Left forelimb (tissue), 1 donor: Measurements from ENCODE around the gene SLCO2A1.

Experiments
- DNase-seq: peaks from one replicate; pipeline ENCODE4 v3.0.0-alpha.2; 2018; ENCODE audit warnings: low spot score

Gene SLCO2A1

DNA sequence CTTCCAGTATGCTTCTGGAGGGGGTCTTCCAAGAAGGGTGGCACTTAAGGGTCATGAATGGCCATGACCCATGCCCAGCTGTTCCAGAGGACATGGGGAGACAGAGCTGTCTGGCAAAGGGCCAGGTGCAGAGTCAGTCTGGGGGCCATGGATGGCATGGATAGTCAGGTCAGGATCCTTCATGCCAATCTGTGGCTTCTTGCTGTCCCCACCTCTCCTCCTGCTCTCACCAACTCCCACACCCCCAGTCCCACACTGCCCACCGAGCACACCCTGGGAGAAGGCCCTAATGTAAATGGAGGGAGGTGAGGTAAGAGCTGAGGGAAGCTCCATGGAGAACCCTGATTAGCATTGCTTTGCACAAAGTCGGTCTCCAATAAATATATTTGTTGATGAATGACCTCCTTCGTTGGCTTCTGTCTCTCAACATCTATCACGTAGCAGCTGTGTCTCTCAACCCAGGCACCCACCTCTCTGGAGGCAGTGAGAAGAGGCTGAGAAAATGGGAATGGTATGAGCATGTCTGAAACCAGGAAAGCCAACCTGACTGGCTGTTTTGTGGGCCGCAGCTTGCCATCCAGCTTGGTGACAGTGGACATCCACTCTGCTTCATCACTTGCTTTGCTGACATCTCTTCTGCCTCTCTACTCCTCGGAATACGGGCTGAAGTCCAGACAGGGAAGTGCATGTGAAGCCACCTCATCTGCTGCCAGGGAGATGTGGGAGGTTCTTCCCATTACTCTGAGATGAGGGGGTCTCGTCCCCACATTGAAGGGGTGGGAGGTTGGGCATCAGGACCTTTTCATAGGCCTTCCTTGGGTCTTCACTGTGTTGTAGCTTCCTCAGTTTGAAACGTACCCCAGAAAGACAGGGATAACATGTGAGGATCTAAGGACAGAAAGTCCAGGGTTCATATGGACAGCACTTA lies 96.4 kb downstream of the SLCO2A1 start:
- DNase-seq, result no peak

DNA sequence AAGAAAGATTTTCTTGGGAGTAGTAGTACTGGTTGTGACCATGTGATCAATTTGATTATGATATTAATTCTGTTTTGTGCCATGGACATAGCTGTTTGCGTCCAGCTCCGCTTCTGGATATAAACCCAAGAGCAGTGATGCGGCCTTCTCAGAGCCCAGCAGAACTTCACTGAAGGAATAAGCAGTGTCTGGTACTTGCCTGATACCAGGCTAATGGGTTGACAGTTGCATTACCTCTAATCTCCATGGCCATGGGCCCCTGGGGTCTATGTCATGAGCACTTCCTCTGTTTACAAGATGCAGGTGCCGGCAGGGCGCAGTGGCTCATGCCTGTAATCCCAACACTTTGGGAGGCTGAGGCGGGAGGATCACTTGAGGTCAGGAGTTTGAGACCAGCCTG lies 97.7 kb downstream of the SLCO2A1 start:
- no peak for DNase-seq

DNA sequence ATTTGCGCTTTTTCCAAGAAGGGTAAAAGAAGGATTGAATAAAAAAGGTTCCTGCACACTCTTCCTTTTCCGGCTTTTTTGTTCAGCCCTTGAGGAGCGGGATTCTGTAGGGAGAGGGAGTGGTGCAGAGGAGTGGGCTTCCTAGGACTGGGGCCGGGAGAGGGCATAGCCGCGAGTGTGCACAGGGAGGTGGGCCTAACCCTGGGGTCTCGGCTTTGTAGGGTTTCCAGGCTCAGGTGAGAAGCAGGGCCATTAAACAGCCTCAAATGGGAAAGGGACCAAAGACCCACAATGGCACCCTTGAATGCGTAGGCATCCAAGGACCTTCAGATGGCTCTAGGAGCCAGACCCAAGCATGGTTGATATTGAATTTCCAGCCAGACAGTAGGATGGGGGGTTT lies 98.6 kb downstream of the SLCO2A1 start:
- DNase-seq, result no peak

DNA sequence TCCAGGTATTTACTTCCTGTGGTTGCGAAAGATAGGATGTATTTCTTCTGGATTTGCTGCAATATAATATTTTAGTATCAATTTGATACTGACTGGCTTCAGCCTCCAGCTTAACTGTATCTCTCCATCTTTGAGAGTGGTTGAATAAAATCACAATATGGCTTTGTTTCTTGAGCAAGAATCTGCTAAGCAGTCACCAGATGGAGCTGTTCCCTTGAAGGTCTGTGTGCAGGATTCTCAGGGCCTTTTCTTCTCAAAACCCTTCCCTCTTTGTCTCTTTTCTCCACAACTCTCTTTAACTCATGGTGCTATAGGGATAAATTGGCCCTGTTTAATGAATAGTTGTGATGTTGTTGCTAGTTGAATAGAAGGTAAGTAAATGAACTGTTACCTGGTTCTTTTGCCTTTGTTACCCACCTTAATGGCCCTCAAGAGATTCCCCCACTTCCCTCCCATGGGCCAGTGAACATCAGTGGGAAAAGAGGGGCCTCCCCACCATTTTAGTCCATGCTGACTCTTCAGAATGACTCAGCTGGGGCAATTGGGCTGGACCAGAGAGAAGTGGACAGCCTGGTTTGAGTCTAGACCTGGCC lies 99.3 kb downstream of the SLCO2A1 start:
- no peak for DNase-seq

DNA sequence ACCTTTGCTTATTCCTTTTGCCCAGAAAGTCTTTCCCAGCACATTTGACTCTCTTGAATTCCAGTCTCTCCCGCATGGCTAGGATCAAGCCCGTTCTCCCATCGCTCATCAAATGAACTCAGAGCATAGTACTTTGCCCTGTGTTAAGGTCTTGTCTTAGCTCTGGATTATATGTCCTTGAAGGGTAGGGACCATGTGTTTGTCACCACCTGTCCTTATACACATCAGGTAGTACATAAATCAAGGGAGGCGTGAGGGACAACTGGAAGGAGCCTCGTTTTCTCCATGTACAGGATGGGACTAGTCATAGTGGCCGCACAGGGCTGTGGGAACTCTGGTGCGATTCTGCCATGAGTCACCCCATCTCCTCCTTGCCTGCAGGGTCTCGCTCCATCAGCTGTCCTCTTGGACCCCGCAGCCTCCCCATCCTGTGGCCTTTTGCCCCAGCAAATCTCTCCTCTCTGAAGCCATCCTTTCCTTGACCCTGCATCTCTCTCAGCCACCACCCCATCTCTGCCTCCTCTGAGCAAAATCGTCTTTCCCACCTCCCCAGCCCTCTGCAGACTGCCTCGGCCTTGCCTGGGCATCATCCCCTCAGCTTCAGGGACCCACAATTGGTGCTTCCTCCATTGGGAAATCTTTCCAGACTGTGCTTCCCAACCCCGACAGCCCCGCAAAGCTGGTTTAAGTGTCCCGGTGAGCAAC lies 100.7 kb downstream of the SLCO2A1 start:
- no peak for DNase-seq

DNA sequence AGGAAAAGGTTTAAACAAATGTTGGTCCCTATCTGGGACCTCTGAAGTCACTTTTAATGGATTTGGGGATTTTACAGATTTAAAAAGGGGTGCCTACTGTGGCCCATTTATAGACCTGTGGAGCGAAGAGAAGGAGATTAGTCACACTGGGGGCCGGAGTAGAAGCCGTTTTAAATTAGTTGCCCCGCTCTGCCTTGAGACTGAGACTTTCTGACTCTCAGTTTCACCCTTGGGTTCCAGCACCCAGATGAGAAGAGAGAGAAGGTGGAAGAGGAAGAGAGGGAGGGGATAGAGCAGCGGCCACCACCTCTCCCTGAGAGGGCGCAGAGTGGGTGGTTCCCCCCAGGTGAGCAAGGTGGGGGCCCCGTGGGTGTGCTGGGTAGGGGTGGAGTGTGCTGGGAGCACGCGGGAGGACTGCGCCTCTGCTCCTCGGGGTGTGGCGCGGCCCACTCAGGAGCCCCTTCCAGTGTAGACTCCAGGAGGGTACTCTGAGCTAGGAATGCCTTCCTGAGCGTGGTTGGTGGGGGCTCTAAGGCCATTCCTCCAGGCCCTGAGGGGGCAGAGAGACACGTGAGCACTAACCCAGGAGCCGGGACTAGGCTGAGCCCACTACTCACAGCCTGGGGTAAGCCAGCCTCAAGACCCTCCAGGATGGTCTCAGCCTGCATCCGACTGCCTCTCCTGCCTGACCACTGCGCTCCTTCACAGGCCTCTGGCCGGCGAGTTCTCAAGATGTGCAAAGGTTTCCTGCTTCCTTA lies 101.4 kb downstream of the SLCO2A1 start:
- no peak for DNase-seq

DNA sequence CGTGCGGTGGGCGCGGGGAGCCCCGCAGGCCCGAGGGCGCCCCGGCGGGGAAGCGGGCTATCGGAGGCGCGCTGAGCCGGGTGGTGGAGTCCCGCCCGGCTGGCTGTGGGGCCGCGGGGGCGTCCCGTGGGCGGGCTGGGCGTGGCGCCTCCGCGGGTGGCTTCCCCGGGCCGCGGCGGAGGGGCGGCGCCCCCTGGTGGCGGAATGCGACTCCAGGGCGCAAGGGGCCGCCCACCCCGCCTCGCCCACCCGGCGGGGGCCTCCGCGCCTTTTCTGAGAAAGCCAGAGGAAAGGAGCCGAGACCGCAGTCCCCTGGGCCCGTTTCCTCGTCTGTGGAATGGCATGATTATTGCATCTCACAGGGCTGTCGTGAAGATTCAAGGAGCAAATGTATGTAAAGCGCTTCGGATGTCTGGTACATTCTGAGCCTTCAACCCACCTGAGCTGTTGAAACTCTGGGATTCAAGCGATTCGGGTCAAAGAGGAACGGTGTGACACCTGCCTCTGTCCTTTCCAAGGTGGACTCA lies 102.1 kb downstream of the SLCO2A1 start:
- peak; percentile 83 for DNase-seq

DNA sequence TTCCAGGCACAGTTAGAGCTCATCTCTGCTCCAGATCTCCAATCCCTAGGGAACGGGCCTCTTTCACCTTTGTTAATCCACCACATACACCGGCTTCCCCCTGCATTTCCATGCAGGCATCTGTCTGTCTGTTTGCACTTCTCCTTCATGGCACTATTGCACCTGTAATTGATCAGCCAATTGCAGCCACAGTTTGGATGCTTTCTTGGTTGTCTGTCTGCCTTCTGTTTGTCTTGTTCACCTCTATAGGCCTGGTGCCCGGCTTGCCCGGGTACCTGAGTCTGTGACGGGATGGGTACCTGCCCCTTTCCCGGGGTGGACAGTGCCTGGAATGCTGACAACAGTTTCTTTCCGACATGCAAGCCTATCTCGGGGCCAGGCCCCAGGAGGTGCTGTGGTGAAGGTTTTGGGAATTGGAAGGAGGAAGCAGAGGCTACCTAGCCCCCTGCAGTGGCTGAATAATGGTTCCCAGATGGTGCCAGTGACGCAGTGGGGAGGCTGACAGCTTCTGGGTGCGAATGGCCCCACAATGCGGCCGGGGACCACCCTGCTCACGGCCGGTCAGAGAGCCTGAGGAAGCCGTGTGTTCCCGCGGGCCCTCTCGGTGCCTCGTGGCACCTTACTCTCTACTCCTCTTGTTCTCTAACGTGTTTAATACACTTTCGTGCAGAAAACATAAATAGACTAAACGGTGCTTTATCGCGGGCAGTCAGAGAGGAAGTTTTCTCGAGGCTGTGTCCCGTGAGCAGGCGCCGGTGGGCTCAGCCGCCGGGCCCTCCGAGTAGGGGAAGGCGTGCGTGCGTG lies 102.8 kb downstream of the SLCO2A1 start:
- DNase-seq, result no peak

DNA sequence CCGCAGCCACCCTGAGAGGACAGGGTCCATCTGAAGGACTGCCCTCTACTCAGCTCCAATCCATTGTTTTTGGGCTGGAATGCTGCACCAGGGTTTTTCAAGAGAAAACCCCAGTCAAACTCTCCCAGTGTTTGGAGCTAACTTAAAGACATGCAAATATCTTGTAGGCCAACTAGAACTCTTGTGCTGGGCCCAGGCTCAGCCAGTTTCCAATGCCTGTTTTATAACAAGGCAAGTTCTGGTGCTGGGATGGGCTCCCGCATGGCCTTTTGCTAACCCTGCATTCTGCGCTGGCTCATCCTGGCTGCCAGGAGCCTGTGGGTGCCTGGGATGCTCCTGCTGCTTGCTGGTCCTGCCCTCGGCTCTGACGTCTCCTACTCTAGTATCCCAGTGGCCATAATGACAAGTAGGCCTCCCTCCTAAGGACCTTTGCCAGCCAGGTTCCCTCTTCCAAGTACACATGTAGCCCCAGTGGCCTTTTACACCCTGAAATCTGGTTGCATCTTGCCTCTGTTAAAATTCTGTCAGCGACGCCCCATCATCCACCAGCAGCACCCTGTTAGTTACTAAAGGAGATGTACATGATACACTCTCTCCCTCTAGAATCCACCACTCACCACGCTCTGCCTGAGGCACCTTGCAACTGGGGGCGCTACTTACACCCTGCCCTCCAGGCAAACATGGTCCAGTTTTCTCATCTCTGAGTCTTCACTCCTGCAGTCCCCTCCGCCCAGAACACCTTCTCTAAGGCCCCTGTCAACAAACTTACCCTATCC lies 103.6 kb downstream of the SLCO2A1 start:
- no peak for DNase-seq

DNA sequence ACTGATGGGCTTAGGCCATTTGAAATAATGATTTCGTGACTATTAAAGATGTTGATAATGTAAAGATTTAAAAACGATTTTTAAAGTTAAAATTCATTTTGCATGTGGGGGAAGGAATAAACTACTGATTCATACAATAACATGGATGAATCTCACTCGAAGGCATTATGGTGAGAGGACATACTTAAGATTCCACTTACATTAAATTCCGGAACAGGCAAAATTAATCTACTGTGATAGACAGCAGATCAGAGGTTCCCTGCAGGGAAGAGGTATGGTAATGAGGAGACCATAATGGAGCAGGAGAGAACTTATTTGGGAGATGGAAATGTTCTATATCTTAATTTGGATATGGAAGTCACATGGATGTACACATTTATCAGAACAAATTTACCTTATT lies 105.7 kb downstream of the SLCO2A1 start:
- no peak for DNase-seq

DNA sequence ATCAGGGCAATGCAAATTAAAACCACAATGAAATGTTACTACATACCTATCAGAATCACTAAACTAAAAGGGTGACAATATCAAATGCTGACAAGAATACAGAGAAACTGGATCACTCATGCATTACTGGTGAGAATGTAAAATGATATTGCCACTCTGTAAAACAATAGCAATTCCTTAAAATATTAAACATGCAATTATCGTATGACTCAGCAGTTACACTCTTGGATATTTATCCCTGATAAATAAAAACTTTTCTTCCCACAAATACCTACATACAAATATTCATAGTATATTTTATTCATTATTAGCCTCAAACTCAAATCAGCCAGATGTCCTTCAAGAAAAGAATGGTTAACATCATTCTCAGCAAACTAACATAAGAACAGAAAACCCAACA lies 108.1 kb downstream of the SLCO2A1 start:
- DNase-seq, result no peak

DNA sequence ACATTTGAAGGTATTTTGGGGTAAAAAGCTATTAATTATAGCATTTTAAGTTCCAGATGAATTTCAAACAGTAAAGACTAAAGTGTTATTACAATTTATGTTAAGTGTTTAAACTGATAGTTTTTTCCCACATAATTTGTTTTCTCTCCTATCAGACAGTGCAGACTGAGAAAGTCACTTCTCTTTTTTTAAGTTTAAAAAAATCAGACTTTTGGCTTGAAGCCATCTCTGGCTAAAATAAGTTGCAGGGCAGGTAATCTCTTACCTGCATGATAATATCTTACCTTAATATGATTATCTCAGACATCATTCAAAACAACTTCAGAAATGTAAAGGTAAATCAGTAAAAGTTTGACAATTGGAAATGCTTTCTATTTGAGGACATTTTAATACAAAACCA lies 112.6 kb downstream of the SLCO2A1 start:
- no peak for DNase-seq

DNA sequence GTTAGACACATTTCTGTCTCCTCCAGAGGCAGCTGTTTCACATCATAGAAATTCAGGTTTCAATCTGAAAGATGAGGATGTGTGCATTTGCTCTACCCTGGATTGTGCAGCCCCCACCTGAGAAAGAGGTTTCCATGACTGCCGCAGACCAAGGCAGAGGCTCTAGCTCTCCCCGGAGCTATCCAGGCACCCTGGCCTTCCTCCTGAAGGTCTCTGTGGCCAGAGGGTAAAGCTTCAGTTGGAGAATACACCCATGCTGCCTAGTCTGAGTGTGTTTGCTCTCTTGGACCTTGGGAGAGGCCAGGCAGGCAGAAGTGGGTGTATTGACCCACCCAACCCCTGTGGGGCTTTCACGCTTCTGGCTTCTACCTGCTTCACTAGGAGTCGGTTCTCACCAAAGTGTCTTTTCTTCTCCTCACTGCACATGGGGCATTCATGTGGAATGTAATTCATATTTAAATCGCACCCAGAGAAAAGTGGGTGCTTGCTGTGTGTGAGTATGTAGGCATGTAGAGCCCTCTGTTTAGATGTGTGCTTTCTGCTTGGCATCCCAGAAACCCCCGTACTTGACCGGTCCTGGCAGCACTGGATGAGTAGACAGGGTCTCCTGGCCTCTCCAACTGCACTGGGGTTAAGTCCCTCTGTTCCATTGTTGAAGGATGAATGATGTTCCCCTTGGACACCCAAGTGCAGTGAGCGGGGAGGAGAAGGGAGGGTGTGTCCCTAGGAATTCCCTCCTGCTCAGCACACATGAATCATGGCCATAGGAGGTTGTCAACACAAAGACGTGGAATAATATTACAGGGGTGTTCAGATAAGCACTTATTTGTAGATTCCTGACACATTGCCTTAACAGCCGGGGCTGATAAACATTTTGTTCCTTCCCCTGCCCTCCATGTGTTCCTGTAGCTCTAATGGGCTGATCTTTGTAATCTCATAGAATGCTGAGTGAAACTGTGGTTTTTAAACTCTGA lies 113.8 kb downstream of the SLCO2A1 start:
- DNase-seq, result no peak

DNA sequence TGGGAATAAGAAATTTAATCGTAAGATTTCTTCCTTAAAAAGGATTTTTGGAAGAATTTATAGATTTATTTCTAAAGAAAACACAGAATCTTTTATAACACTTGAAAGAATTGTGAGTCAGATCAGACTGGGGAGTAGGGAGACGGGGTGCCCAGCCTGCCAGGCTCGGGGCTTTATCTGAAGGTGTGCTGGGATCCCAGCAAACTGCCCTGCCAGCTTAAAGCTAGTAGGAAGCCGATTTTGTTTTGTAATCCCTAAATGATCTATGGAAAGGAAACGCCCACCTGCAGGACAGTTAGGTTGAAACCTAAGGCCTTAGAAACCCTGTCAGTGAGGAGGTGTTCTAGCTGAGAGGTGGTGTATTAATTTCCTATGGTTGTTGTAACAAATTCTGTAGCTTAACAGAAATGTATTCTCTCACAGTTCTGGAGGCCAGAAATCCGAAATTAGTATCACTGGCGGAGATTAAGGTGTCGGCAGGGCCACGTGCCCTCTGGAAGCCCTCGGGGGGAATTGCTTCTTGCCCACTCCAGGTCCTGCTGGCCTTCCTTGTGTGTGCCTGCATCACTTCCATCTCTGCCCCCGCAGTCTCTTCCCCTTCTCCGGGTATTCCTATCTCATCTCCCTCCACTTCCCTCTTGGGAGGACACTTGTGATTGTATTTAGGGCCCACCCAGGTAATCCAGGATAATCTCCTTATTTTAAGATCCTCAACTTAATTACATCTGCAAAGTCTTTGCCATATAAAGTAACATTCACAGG lies 114.7 kb downstream of the SLCO2A1 start:
- no peak for DNase-seq

DNA sequence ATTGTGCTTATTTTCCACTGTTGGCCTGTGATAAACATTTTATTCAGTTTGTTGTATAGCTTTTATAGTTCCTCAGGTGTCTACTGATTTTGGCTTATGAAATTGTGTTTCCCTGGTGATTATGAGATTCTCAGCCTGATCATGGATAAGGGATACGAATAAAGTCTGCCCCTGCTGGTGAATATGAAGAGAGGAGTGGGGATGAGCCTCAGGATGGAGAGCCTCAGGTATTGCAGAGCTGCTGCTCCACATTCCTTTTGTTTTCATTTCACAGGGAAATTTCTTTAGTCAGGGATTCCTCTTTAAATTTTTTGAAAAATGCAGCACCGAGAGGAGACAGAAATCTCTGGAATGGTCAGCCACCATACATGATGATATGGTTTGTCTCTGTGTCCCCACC lies 119.3 kb downstream of the SLCO2A1 start:
- DNase-seq, result no peak

DNA sequence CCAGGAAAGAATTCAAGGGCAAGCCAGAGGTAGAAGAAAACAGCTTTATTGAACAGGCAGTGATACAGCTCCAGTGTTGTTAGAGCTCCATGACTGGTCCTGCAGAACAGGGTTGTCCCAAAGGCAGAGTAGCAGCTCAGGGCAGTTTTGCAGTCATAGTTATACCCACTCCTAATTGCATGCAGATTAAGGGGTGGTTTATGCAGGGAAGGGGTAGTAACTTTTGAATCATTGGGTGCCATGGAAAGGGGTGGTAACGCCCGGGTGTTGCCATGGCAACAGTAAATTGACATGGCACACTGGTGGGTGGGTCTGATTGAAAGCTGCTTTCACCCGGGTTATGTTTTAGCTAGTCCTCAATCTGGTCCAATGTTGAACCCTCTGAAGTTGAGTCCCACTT lies 124.3 kb downstream of the SLCO2A1 start:
- no peak for DNase-seq

DNA sequence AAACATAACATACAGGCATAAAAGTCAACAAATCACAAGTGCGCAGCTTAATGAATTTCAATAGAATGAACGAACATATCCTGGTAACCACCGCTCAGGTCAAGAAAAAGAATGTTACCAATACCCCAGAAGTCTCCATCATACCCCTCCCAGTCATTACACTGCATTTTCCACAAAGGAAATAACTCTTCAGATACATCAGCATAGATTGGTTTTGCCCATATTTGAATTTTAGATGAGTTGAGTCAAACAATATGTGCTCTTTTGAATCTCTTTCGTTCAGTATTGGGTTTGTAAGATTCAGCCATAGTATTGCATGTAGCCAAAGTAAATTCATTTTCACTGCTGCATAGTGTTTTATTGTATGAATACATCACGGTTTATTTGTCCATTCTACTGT lies 127.9 kb downstream of the SLCO2A1 start:
- no peak for DNase-seq

DNA sequence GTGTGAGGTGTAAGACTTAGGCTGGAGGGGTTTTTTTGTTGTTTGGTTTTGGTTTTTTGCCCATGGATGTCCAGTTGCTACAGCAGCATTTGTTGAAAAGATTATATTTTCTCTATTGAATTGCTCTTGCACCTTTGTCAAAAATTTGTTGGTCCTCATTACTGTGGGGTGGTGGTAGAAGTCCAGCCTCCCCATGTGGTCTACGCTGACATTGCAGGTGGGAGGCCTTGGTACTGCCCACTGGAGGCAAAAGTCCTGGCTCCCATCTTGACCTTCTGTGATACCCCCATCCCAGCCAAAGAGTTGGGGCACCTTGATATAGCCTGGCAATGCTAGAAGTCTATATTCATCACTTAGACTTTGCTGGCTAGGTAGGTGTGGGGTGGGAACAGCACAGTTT lies 128.6 kb downstream of the SLCO2A1 start:
- no peak for DNase-seq
